Stimulated activated CD8-positive, alpha-beta memory T cell treated with anti-CD3 and anti-CD28 coated beads, Interleukin-12 subunit alpha, Interleukin-12 subunit beta, amount 100 ng/mL, for 1 hour (primary cell): ENCODE measurements around the gene HIC2.
"Not testable (repeated sequence)": the region's sequence is repeated elsewhere in the genome, so short reads cannot be mapped to it uniquely, and the experiment has no call there.

Experiments
- DNase-seq: peaks from one replicate; pipeline ENCODE4 v3.0.0-alpha.2; 2020; ENCODE audit warnings: low read depth

HIC2 gene

DNA sequence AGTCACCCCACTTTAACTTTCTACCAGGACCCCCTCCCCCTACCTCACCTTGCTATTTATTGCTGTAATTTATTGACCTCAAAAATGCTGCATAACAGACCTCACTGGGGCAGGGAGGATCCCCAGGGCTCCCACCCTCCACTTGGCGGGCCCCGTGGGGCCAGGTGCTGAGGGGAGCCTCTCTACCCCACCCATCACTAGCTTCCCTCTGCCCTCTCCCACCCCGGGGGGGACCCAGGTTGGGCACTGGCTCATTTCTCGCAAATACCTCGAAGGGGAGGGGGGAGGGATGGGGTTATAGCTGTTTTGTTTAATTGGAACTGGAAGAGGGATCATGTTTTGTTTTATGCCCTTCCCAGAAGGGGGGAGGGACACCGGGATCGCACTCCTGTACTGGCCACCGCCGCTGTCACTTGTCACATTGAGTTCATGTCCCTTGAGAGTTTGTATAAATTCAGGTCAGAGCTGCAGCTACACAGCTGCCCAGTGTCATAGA lies 33.7 kb downstream of the HIC2 start:
- DNase-seq: no peak

DNA sequence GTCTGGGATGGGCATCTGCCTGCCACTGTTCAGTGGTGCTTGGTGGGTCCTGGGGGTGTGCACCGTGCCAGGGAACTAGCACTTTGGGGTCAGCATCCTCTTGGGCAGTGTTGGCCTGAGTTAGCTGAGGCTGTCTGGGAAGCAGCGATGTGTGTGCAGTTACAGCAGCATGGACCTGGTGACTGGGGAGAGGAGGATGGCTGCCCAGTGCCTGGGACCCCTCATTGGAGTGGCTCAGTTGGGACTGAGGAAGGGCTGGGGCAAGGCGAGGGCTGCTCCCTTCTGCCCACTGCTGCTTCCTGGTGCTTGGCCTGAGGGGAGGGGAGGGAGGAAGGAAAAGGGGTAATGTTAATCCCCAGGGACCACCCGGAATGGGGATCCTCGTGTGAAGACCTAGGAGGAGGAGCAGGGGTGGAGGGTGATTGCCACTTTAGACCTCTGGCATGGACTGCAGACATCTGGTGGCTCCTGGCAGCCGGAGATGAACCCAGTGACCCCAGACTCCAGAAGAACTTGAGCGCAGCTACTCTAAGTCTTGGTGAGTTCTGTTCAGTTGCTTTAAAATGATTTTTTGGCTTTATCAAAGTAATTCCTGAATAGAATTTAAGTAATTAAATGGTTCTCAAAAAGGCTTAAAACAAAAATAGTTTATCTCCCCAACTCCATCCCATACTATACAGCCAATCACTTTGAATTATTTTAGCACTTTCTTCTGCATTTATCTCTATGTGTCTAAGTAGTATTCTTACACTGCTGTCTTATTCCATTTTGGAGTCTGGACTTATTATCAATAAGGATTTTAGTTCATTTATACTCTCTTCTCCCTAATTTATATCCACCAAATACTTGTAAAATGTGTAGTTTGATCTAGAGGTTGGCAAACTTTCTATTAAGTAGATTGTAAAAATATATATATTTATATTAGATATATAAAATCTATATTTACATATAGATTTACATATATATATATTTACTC lies 34.7 kb downstream of the HIC2 start:
- no peak for DNase-seq

DNA sequence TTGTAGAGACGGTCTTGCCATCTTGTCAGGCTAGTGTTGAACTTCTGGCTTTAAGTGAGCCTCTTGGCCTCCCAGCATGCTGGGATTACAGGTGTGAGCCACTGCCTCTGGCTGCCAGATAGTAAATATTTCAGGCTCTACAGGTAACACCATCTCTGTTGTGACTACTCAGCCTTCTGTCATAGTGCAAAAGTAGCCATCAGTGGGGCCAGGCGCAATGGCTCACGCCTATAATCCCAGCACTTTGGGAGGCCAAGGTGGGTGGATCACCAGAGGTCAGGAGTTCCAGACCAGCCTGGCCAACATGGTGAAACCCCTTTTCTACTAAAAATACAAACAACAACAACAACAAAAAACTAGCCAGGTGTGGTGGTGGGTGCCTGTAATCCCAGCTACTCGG lies 35.5 kb downstream of the HIC2 start:
- not testable (repeated sequence) for DNase-seq

DNA sequence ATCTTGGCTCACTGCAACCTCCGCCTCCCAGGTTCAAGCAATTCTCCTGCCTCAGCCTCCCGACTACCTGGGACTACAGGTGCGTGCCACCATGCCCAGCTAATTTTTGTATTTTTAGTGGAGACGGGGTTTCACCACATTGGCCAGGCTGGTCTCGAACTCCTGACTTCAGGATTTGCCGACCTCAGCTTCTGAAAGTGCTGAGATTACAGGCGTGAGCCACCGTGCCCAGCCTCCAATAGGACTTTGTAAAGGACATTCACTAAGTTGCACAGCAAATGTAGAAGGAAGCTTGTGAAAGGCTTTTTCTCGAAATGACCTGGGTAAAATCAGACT lies 37.8 kb downstream of the HIC2 start:
- not testable (repeated sequence) for DNase-seq

DNA sequence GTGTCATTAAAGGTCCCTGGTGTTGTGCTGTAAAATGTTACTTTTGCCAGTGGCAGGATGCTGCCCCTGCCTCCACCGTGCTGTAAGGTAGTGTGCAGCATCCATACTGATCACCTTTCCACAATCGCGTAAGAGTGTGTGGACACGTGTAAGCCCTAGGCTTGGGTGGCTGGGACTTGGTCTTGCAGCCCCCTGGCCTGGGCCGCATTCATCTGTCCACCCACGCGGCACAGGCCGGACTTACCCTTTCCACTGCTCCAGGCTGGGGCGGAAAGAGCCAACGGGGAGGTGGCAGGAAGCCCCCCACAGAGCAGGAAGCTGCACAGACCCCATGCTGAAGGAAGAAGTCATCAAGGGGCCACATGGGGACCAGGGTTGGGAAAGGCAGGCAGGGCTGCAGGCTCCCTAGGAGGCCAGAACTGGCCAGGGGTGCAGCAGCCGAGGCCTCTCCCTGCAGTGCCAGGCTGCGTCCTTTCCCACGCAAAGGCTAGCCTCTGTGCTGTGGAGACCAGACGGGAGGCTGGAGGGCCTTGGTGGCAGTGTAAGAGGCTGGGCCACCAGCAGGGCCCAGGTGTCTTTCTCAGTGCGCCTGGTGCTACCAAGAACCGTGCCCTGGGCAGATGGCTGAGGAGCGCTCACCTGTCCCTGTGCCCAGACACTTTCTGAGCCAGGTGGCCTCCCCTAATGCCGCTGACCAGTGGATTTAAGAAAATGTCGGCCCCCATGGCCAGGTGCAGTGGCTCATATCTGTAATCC lies 38.3 kb downstream of the HIC2 start:
- DNase-seq: no peak

DNA sequence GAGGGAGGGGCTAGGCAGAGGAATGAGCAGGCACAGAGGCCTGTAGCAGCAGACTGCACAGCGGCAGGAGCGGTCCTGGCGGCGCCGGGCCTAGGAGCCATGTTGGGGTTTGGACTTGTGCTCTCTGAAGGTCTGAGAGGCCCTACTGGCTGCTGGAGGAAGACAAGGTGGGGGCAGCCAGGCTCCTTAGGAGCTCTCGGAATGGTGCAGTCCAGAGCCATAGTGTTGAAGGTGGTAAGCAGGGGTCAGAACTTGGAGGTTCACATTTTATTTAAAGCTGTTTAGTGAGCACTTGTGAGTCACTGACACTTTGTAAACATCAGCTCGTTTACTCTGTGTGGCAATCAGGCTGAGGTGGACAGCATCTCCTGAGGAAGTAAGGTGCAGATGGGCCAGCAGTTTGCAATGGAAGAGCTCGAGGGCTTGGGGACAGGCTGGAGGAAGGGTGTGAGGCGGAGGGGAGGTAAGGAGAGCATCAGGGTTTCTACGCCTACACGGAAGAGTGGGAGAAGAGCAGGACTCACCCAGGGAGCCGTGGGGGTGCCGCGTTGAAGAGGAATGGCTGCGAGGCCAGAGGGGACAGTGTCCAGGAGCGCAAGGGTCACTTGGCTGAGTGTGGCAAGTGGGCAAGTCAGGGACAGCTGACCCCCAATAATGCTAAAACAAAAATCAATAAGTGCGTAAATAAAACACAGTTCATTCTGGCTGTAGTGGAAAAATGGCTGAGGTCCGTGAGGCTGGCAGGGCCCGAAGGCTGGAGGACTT lies 40.0 kb downstream of the HIC2 start:
- no peak for DNase-seq

DNA sequence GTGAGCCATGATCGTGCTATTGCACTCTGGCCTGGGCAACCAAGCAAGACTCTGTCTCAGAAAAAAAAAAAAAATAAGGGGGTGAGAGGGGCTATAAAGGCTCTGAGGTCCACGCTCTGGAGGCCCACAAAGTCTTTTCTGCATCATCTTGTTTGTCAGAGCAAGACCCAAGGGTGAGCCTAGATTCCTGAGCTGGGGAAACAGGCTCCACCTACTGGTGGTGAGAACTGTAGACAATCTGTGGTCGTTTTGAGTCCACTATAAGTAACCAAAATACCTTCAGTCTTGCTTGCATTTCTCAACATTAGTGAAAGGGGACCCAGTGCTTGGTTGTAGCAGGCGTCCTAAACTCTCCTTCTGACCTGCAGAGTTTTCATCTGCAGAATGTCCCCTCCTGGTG lies 45.5 kb downstream of the HIC2 start:
- DNase-seq: not testable (repeated sequence)

DNA sequence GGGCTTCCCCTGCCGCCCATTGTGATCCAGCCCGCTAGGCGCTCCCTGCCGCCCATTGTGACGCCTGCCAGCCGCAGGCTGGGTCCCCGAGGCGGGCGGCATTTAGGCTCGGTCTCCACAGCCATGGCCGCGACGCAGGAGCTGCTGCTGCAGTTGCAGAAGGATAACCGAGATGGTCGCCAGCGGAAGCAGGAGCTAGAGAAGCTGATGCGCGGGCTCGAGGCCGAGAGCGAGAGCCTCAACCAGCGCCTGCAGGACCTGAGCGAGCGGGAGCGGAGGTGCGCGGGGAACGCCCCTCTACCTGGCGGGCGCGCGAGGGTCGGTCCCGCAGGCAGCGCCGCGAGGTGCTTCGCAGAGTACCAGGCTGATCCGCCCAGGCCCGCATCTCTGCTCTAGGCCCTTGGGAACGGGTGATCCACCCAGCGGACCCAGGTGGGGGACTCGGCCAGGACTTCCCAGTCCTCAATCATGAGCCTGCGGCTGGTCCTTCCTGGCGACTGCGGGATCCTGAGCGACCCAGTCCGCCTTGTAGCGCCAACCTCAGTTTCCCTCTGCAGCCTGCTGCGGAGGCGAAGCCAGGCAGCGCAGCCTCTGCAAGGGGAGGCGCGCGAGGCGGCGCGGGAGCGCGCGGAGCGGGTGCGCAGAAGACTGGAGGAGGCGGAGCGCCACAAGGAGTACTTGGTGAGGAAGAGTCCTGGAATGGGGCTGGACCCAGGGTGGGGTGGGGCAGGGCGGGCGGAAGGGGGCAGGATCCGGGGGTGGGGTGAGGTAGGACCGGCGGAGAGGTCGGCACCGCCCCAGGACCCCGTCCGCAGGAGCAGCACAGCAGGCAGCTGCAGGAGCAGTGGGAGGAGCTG lies 50.4 kb downstream of the HIC2 start, which contains the start of gene TMEM191C:
Gene TMEM191C (plus strand): TSS at position 51 of the 857 bp plus-strand sequence. CDS start 73 bp downstream, at position 124.
- not testable (repeated sequence) for DNase-seq

DNA sequence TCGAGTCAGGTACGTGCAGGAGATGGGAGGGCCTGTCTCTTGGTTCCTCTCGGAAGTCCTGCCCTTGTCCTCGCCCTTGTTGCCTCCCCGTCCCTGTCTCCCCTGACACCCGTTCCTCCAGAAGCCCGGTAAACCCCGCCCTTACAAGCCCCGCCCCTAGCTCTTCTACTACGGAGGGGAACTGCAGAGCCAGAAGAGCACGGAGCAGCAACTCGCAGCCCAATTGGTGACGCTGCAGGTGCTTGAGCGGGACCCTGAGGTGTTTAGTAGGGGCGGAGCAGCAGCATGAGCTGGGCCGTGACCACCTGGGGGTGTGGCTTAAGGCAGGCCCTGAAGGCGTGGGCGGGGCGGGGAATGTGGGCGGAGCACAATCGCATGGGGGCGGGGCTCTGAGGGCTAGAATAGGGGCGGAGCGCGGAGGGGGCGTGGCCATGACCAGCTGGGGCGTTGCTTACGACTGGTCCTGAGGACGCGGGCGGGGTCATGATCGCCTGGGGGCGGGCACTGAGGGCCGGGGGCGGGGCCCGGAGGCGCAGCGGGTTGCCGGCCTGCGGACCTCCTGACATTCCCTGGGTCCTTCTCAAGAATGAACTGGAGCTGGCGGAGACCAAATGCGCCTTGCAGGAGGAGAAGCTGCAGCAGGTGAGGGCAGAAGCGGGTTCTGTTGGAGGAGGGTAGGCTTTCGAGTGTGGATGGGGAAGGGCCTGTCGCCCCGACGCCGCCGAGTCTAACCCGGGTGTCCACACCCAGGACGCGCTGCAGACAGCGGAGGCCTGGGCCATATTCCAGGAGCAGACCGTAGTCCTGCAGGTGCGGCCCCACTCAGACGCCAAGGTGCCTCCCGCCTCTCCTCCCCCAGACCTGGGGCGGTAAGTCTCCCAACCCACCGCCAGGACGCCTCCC lies 51.3 kb downstream of the HIC2 start:
- peak; percentile 86 for DNase-seq

DNA sequence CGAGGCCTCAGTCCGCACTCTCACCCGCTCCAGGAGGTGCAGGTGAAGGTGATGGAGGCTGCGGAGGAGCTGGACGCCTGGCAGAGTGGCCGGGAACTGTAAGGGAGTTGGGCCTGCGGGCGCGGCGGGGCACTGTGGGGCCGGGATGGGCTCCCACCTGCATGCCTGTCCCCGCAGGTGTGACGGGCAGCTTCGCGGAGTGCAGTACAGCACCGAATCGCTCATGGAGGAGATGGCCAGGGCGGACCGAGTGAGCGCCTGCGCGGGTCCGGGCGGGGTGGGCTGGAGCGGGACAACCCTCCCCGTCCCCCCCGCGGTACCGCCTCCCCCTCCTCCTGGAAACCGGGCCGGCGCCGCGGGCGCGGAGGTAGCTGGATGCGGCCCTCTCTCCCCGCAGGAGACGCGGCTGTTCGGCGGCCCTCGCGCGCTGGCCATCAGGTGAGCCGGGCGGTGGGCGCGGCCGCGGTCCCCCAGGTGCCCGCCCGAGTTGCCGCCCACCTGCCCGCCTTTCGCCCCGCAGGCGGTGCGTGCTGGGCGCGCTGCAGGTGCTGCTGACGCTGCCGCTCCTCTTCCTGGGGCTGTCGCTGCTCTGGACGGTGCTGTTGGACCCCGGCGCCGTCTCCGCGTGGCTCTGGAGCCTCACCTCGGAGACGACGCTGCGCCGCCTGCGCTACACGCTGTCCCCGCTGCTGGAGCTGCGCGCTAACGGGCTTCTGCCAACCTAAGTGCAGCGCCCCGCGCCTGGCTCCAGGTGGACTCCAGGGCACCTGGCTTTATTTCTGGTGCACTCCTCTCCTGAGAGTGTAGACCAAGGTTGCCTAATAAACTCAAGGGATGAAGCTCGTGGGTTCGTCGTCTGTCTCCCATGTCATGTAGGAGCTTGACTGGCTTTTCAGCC lies 52.2 kb downstream of the HIC2 start:
- DNase-seq: not testable (repeated sequence)

DNA sequence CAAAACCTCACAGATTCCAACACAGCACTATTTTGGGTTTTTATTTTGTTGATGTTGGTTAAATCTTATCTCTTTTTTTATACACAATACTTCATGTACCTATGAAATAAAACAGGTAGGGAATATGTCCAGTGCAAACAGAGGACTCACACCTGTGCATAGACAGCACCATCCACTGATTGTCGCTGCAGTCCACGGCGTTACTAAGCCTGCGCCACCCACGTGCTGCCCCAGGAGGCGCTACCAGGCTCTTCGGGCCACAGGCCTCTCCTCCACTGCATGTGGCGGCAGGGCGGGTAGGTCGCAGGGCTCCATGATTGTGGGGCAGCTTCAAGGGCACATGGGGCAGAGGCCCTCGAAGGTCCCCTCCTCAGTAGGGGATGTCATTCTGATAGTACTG lies 55.8 kb downstream of the HIC2 start:
- DNase-seq: not testable (repeated sequence)

DNA sequence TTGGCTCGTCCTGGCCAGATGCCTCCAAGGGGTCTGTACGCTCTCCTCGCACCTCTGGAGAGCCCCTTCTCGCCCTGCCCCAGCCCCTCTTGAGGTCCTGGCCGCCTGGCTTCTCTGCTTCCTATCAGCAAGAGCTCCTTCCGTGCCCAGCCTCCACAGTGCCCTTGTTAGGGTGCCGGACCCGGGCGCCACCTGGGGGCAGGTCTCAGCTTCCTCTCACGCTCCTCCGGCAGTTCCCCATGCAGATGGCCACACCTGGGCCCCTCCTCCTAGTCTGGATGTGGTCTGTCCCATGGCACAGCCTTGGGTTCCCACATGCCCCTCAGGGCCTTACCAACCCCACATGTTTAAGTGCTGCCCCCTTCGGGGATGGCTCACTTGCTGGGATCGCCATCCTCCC lies 56.5 kb downstream of the HIC2 start:
- DNase-seq: not testable (repeated sequence)

DNA sequence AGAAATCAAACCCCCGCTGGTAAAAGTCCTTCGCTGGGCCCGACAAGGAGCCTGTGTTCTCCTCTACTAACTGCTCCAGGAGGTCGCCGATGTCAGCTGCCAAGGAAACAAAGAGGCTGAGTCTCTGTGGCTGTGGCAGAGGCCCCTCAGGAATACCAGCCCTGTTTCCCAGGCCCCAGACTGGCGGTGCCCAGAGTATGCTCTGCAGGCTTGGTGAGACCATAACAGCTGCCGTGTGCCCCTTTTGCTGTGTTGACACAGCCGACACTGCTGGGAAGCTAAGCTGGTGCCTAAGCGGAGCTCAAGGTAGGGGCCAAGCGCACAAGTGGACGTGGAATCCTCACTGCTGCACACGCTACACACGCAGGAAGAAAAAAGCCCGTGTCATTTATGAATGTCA lies 66.9 kb downstream of the HIC2 start:
- not testable (repeated sequence) for DNase-seq

DNA sequence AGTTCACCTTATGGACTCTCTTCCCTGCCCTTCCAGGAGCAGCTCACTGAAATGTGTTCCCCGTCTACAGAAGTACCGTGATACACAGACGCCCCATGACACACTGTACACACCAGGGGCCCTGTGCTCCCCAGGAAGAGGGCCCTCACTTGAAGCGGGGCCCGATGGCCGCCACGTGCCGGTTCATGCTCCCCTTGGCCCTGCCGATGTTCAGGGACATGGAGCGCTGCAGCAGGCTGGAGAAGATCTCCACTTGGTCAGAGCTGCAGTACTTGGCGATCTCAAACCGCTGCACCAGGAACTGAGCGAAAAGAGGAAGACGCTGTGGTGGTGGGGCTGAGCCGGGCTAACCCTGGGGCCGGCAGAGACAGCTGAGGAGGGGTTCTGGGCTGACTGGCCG lies 70.6 kb downstream of the HIC2 start:
- DNase-seq: not testable (repeated sequence)

DNA sequence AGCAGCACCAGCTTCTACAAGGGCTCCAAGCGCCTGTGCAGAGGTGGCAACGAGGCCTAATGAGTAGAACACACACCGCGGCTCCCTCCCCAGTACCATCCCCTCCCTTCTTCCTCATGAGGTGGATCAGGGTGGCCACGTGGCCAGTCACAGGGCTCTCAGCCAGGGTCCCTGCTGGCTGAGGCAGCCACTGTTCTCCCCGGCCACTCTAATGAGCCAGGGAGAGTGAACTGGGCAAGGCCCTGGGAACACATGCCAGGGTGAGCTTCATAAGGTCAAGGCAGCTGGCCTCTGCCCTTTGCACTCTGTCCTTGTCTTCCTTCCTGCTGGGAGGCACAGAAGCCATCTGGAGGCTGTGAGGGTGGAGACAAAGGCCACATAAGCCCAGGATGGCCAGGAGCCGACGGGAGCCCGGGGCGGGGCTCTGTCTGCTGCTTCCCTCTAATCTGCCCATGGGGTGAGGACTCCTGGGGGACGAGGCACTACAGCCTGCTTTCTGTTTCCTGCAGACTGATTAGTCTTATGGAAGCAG lies 72.0 kb downstream of the HIC2 start:
- not testable (repeated sequence) for DNase-seq

DNA sequence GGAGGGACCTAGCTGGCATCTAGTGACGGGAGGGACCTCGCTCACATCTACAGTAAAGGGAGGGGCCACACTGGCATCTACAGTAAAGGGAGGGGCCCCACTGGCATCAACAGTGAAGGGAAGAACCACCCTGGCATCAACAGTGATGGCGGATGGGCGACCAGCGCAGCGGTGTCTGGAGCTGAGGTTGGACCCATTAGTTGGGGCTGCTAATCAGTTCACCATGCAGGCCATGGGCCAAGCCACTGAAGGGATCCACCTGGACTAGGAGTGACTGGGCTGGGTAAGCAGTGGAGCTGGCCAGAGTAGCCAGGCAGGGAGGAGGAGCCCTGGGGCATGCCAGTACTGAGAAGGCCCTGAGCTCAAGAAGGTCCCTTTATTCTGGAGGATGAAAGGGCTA lies 73.4 kb downstream of the HIC2 start:
- not testable (repeated sequence) for DNase-seq

DNA sequence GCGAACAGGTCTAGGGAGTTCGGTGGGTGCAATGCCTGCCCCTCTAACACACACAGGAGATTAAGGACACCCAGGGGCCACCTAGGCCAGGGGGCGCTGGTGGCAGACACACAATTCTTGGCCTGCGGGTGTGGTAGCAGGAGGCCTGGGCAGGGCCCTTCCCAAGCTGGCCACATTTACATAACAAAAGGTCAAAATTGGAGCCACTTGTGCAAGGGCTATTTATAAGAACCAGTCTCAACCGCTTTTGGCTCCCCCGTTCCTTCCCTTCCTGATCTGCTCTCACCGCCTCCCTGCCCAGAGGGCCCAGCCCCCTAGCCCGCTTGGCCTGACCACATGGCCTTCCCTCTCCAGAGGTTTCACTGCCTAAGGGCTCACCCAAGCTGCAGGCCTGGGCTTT lies 75.1 kb downstream of the HIC2 start:
- not testable (repeated sequence) for DNase-seq
